ENCODE measurements around the gene ZNF785.
A peak's percentile ranks its signal among the peaks of the same experiment; 100 is the strongest.
"Not testable (repeated sequence)": the region's sequence is repeated elsewhere in the genome, so short reads cannot be mapped to it uniquely, and the experiment has no call there.

Gene ZNF785

GRCh38 chr16:30585400-30586191 lies at the start of gene ZNF785:
ZNF785 (minus strand) TSS chr16:30585697; CDS start chr16:30585611, 86 bp downstream.
- peak; percentile 96 for DNase-seq

GRCh38 chr16:30633526-30633925 lies 48.0 kb upstream of the ZNF785 start:
- DNase-seq: no peak

GRCh38 chr16:30632454-30632853 lies 47.0 kb upstream of the ZNF785 start:
- not testable (repeated sequence) for DNase-seq

GRCh38 chr16:30628628-30629540 lies 43.4 kb upstream of the ZNF785 start:
- peak; percentile 88 for DNase-seq

GRCh38 chr16:30626236-30626635 lies 40.7 kb upstream of the ZNF785 start:
- no peak for DNase-seq

GRCh38 chr16:30623536-30624283 lies 38.2 kb upstream of the ZNF785 start:
- DNase-seq: no peak

GRCh38 chr16:30622455-30623032 lies 37.0 kb upstream of the ZNF785 start:
- DNase-seq: no peak

- DNase-seq: no peak
Measured at GRCh38 chr16:30621765-30622164, 36.3 kb upstream of the ZNF785 start.

- DNase-seq: no peak
Measured at GRCh38 chr16:30620169-30620568, 34.7 kb upstream of the ZNF785 start.

GRCh38 chr16:30619638-30620037 lies 34.1 kb upstream of the ZNF785 start:
- DNase-seq: no peak

- no peak for DNase-seq
Measured at GRCh38 chr16:30619202-30619601, 33.7 kb upstream of the ZNF785 start.

GRCh38 chr16:30615358-30616091 lies 30.0 kb upstream of the ZNF785 start:
- no peak for DNase-seq

GRCh38 chr16:30609926-30610839 lies 24.7 kb upstream of the ZNF785 start, which contains the start of gene ZNF689:
ZNF689 (minus strand) TSS chr16:30610389; CDS start chr16:30610041, 348 bp downstream.
- DNase-seq: peak; percentile 99

GRCh38 chr16:30609002-30609925 lies 23.8 kb upstream of the ZNF785 start:
- peak; percentile 75 for DNase-seq

- no peak for DNase-seq
Measured at GRCh38 chr16:30606004-30606403, 20.5 kb upstream of the ZNF785 start.

GRCh38 chr16:30605158-30605557 lies 19.7 kb upstream of the ZNF785 start:
- no peak for DNase-seq

GRCh38 chr16:30604316-30604947 lies 18.9 kb upstream of the ZNF785 start:
- DNase-seq: no peak

- no peak for DNase-seq
Measured at GRCh38 chr16:30603945-30604315, 18.4 kb upstream of the ZNF785 start.
